ENCODE results near the gene CARD14. TPM values are rescaled to one million over a fixed set of nuclear protein-coding genes. Genes with fewer than 3 reads are reported as not detected.

The CARD14 gene
- total RNA-seq, 1 experiment from 2014 or later, result 0.09 TPM

- no peak for DNase-seq (ENCODE audit: low spot score)
- ChIA-PET CTCF (no interaction called here), POLR2A (ENCODE audit: low non-redundant PET) (interaction anchor here (0.7 kb wide), 1 partner anchor 88 kb away, joined by 3 read pairs; no protein-coding TSS in a partner anchor)
- H3K27me3 ChIP-seq (replicated peaks; ENCODE audit: insufficient read depth, low read depth, low read length, poor library complexity), result peaks cover 5% of the 10 kb centered on the region
- no peaks in the 10 kb centered on the region for H3K9me3 ChIP-seq (ENCODE audit: low read depth, low read length, poor library complexity, severe bottlenecking)
- BruUV-seq (replicated peaks), result no TSS peak
- TF ChIP-seq CTCF (conservative IDR thresholded peaks at IDR 0.05; ENCODE audit: low read depth, low read length) (no peak), EZH2 (IDR thresholded peaks at IDR 0.05; ENCODE audit: borderline replicate concordance, low read depth, low read length, poor library complexity, severe bottlenecking) (no peak)
- H3K36me3 ChIP-seq (ENCODE audit: insufficient read depth, low read length, poor library complexity, severe bottlenecking), result no peaks in the 10 kb centered on the region
- intact Hi-C loops (cut with micrococcal nuclease; ENCODE audit: unreplicated experiment), result no loop called here
- no peak overlapping the region for H3K27ac ChIP-seq (ENCODE audit: low read depth, low read length, poor library complexity, severe bottlenecking)
- no peak overlapping the region for H3K4me3 ChIP-seq (ENCODE audit: low read depth, low read length, poor library complexity, severe bottlenecking)
- H3K4me1 ChIP-seq (ENCODE audit: insufficient read depth, low read length, poor library complexity, severe bottlenecking), result no peaks in the 10 kb centered on the region
Measured at GRCh38 chr17:80126449-80126715, 43.4 kb upstream of the CARD14 start.

- no peak overlapping the region for H3K4me3 ChIP-seq (ENCODE audit: low read depth, low read length, poor library complexity, severe bottlenecking)
- BruUV-seq (replicated peaks), result no TSS peak
- ChIA-PET CTCF (no interaction called here), POLR2A (ENCODE audit: low non-redundant PET) (no interaction called here)
- H3K36me3 ChIP-seq (ENCODE audit: insufficient read depth, low read length, poor library complexity, severe bottlenecking), result peaks cover 8% of the 10 kb centered on the region
- TF ChIP-seq EZH2 (IDR thresholded peaks at IDR 0.05; ENCODE audit: borderline replicate concordance, low read depth, low read length, poor library complexity, severe bottlenecking), result no peak
- intact Hi-C loops (cut with micrococcal nuclease; ENCODE audit: unreplicated experiment), result no loop called here
- no peak overlapping the region for H3K27ac ChIP-seq (ENCODE audit: low read depth, low read length, poor library complexity, severe bottlenecking)
- no peaks in the 10 kb centered on the region for H3K4me1 ChIP-seq (ENCODE audit: insufficient read depth, low read length, poor library complexity, severe bottlenecking)
- H3K9me3 ChIP-seq (ENCODE audit: low read depth, low read length, poor library complexity, severe bottlenecking), result no peaks in the 10 kb centered on the region
- DNase-seq (ENCODE audit: low spot score), result no peak
- peaks cover 5% of the 10 kb centered on the region for H3K27me3 ChIP-seq (replicated peaks; ENCODE audit: insufficient read depth, low read depth, low read length, poor library complexity)
Measured at GRCh38 chr17:80129006-80129565, 40.7 kb upstream of the CARD14 start.

GRCh38 chr17:80130992-80131391, 38.8 kb upstream of the CARD14 start:
- Histone ChIP-seq H3K27me3 (replicated peaks; ENCODE audit: insufficient read depth, low read depth, low read length, poor library complexity) (peaks cover 5% of the 10 kb centered on the region), H3K4me1 (ENCODE audit: insufficient read depth, low read length, poor library complexity, severe bottlenecking) (no peaks in the 10 kb centered on the region), H3K4me3 (ENCODE audit: low read depth, low read length, poor library complexity, severe bottlenecking) (no peak overlapping the region), H3K9me3 (ENCODE audit: low read depth, low read length, poor library complexity, severe bottlenecking) (no peaks in the 10 kb centered on the region), H3K27ac (ENCODE audit: low read depth, low read length, poor library complexity, severe bottlenecking) (no peak overlapping the region), H3K36me3 (ENCODE audit: insufficient read depth, low read length, poor library complexity, severe bottlenecking) (peaks cover 27% of the 10 kb centered on the region)
- no peak for DNase-seq (ENCODE audit: low spot score)
- intact Hi-C loops (cut with micrococcal nuclease; ENCODE audit: unreplicated experiment), result no loop called here
- no TSS peak for BruUV-seq (replicated peaks)
- ChIA-PET POLR2A (ENCODE audit: low non-redundant PET) (no interaction called here), CTCF (no interaction called here)
- TF ChIP-seq EZH2 (IDR thresholded peaks at IDR 0.05; ENCODE audit: borderline replicate concordance, low read depth, low read length, poor library complexity, severe bottlenecking) (no peak), CTCF (conservative IDR thresholded peaks at IDR 0.05; ENCODE audit: low read depth, low read length) (no peak)

GRCh38 chr17:80132906-80133625, 36.8 kb upstream of the CARD14 start:
- TF ChIP-seq EZH2 (IDR thresholded peaks at IDR 0.05; ENCODE audit: borderline replicate concordance, low read depth, low read length, poor library complexity, severe bottlenecking) (no peak), CTCF (conservative IDR thresholded peaks at IDR 0.05; ENCODE audit: low read depth, low read length) (no peak)
- no peak overlapping the region for H3K4me3 ChIP-seq (ENCODE audit: low read depth, low read length, poor library complexity, severe bottlenecking)
- no peak for DNase-seq (ENCODE audit: low spot score)
- intact Hi-C loops (cut with micrococcal nuclease; ENCODE audit: unreplicated experiment), result no loop called here
- BruUV-seq (replicated peaks), result no TSS peak
- peaks cover 48% of the 10 kb centered on the region for H3K36me3 ChIP-seq (ENCODE audit: insufficient read depth, low read length, poor library complexity, severe bottlenecking)
- H3K9me3 ChIP-seq (ENCODE audit: low read depth, low read length, poor library complexity, severe bottlenecking), result no peaks in the 10 kb centered on the region
- peaks cover 5% of the 10 kb centered on the region for H3K27me3 ChIP-seq (replicated peaks; ENCODE audit: insufficient read depth, low read depth, low read length, poor library complexity)
- POLR2A ChIA-PET (ENCODE audit: low non-redundant PET), result no interaction called here
- CTCF ChIA-PET, result no interaction called here
- H3K4me1 ChIP-seq (ENCODE audit: insufficient read depth, low read length, poor library complexity, severe bottlenecking), result no peaks in the 10 kb centered on the region
- no peak overlapping the region for H3K27ac ChIP-seq (ENCODE audit: low read depth, low read length, poor library complexity, severe bottlenecking)
